GM18511 (cell line): ENCODE measurements around the gene RHBDL1.
"Not testable (repeated sequence)": the region's sequence is repeated elsewhere in the genome, so short reads cannot be mapped to it uniquely, and the experiment has no call there.

ENCODE experiments used
- ATAC-seq: cut with Tn5 transposase; IDR thresholded peaks from one replicate; pipeline ENCODE4 v1.9.1; 2021; ENCODE audit warnings: mild to moderate bottlenecking, moderate library complexity; ENCODE audit not compliant: unreplicated experiment

Gene RHBDL1

GRCh38 chr16:684071-684794 lies 8.8 kb downstream of the RHBDL1 start, which contains the start of gene JMJD8:
Gene JMJD8, minus strand, starts transcription at chr16:684334. Its CDS starts 15 bp downstream, at chr16:684319.
- peak; percentile 72 for ATAC-seq

- no peak for ATAC-seq
These were observed 9.7 kb downstream of the RHBDL1 start for GRCh38 chr16:684961-685696.

- ATAC-seq = no peak
These were observed 10.5 kb downstream of the RHBDL1 start for GRCh38 chr16:685967-686366.

GRCh38 chr16:686459-687260 lies 11.2 kb downstream of the RHBDL1 start:
- ATAC-seq = no peak

GRCh38 chr16:687499-687898 lies 12.0 kb downstream of the RHBDL1 start:
- no peak for ATAC-seq

GRCh38 chr16:689175-689897 lies 13.9 kb downstream of the RHBDL1 start:
- no peak for ATAC-seq

GRCh38 chr16:691242-691641 lies 15.8 kb downstream of the RHBDL1 start:
- not testable (repeated sequence) for ATAC-seq

GRCh38 chr16:692356-693108 lies 17.1 kb downstream of the RHBDL1 start:
- ATAC-seq = no peak

GRCh38 chr16:693364-693763 lies 17.9 kb downstream of the RHBDL1 start:
- no peak for ATAC-seq

- no peak for ATAC-seq
These were observed 18.3 kb downstream of the RHBDL1 start for GRCh38 chr16:693766-694165.

- ATAC-seq = no peak
These were observed 18.9 kb downstream of the RHBDL1 start for GRCh38 chr16:694187-694862.

GRCh38 chr16:694863-695354 lies 19.4 kb downstream of the RHBDL1 start:
- no peak for ATAC-seq

- ATAC-seq = no peak
These were observed 20.1 kb downstream of the RHBDL1 start for GRCh38 chr16:695355-696089.

- no peak for ATAC-seq
These were observed 23.6 kb downstream of the RHBDL1 start for GRCh38 chr16:698911-699671.

GRCh38 chr16:700684-701584 lies 25.5 kb downstream of the RHBDL1 start:
- ATAC-seq = no peak

- no peak for ATAC-seq
These were observed 26.9 kb downstream of the RHBDL1 start for GRCh38 chr16:702341-702740.

GRCh38 chr16:703406-703805 lies 27.9 kb downstream of the RHBDL1 start:
- no peak for ATAC-seq
